ENCODE data around the gene GRIA2. TPM values are rescaled to one million over a fixed set of nuclear protein-coding genes. Genes with fewer than 3 reads are reported as not detected.

Gene GRIA2
- total and polyA plus RNA-seq, 2 experiments from 2014 or later = not detected

DNA sequence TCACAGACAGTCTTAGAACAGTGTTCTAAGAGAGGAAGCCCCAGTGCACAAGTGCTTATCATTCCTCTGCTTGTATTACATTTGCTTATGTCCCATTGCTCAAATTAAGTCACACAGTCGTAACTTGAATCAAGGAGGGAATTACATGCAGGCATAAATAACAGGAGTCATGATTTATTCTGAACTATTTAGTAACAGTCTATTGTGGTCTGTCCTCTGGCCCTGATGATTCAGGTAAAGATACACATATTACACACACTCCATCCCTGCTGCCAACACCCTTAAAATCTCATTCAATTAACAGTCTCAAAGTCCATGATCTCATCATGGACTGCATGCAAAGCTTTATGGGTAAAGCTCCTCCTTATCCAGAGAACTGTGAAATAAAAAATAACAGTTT lies 60.1 kb downstream of the GRIA2 start:
- Histone ChIP-seq H3K9me3 (ENCODE audit: low read depth) (no peaks in the 10 kb centered on the region), H3K4me2 (ENCODE audit: unreplicated experiment) (no peak overlapping the region), H3F3A (ENCODE audit: insufficient read depth) (no peaks in the 10 kb centered on the region), H3K36me3 (ENCODE audit: low read depth) (no peaks in the 10 kb centered on the region), H4K20me1 (ENCODE audit: insufficient read depth) (no peaks in the 10 kb centered on the region), H3K9me2 (ENCODE audit: insufficient read depth) (peaks cover 4% of the 10 kb centered on the region; the same call in 1 of the 2 replicates), H3K27ac (no peak overlapping the region), H3K9ac (no peak overlapping the region), H3K27me3 (replicated peaks; ENCODE audit: insufficient read depth) (no peaks in the 10 kb centered on the region), H3K79me2 (ENCODE audit: insufficient read depth) (no peaks in the 10 kb centered on the region), H2AFZ (no peak overlapping the region), H3K4me3 (no peak overlapping the region), H3K4me1 (ENCODE audit: insufficient read depth) (no peaks in the 10 kb centered on the region)
- 11 to 29% methylated on average over 1 of the region's 1 CpG for WGBS, 2 experiments (ENCODE audit: low coverage in 1 of 2, low lambda C conversion rate in 2 of 2, missing lambda C conversion rate in 2 of 2)
- in situ Hi-C loops (cut with MboI) = no loop called here
- DNase-seq = peak; percentile 6
- no peak for TF ChIP-seq EZH2phosphoT487 (IDR thresholded peaks at IDR 0.05; ENCODE audit: insufficient read depth, low read depth)

DNA sequence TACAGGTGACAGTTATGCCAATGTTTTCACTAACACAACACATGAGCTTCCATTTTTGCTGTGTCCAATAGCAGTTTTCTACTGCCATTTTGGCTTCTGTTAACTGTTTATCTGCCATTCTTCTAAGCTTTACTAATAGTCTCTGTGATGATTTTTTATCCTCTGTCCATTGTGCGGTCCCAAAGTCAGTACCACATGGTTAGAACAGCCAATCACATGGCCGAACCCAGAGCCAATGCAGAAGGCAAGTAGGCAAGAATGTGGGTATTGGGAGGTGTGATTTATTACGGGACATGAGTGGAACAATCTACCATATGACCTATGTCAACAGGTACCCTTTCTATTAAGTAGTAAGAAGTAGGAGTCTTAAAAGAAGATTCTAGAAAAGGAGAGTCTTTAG lies 61.5 kb downstream of the GRIA2 start:
- in situ Hi-C loops (cut with MboI) = no loop called here
- TF ChIP-seq EZH2phosphoT487 (IDR thresholded peaks at IDR 0.05; ENCODE audit: insufficient read depth, low read depth) = no peak
- no peak for TF ChIP-seq EZH2 (IDR thresholded peaks at IDR 0.05; ENCODE audit: insufficient read depth, poor library complexity, severe bottlenecking)
- no peak for DNase-seq

DNA sequence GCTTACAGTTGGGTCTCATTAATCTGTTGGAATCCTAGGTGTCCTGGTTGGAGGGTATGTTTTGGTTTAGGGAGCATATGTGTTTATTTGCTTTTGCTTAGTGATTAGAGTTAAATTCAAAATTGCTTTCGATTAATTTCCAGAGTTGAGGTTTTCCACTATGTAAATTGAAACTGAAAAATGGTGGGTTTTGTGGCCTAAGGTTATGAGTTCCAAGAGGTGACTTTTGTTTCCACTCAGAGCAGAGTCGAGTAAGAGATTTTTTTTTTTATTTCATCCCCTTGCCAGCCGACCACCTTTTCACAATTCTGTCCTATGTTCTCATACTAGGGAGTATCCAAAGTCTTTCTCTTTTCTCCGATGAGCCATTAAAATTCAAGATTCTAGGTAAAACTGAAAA lies 66.9 kb downstream of the GRIA2 start:
- in situ Hi-C loops (cut with MboI) = no loop called here
- H3F3A ChIP-seq (ENCODE audit: insufficient read depth) = no peaks in the 10 kb centered on the region
- H3K27ac ChIP-seq = no peak overlapping the region
- no peaks in the 10 kb centered on the region for H3K79me2 ChIP-seq (ENCODE audit: insufficient read depth)
- H3K9me2 ChIP-seq (ENCODE audit: insufficient read depth) = no peaks in the 10 kb centered on the region
- DNase-seq = no peak
- H3K9me3 ChIP-seq (ENCODE audit: low read depth) = no peaks in the 10 kb centered on the region
- TF ChIP-seq EZH2phosphoT487 (IDR thresholded peaks at IDR 0.05; ENCODE audit: insufficient read depth, low read depth) (no peak), EZH2 (IDR thresholded peaks at IDR 0.05; ENCODE audit: insufficient read depth, poor library complexity, severe bottlenecking) (no peak)
- H3K4me1 ChIP-seq (ENCODE audit: insufficient read depth) = no peaks in the 10 kb centered on the region
- H3K27me3 ChIP-seq (replicated peaks; ENCODE audit: insufficient read depth) = no peaks in the 10 kb centered on the region
- 63 to 67% methylated on average over 4 of the region's 4 CpGs for WGBS, 2 experiments (ENCODE audit: low coverage in 1 of 2, low lambda C conversion rate in 2 of 2, missing lambda C conversion rate in 2 of 2)
- H3K36me3 ChIP-seq (ENCODE audit: low read depth) = no peaks in the 10 kb centered on the region
- no peak overlapping the region for H3K4me3 ChIP-seq
- H3K9ac ChIP-seq = no peak overlapping the region
- no peaks in the 10 kb centered on the region for H4K20me1 ChIP-seq (ENCODE audit: insufficient read depth)
- no peak overlapping the region for H3K4me2 ChIP-seq (ENCODE audit: unreplicated experiment)
- no peak overlapping the region for H2AFZ ChIP-seq

More for the DNA sequence above, 61.5 kb downstream of the GRIA2 start:
- Histone ChIP-seq H3K4me3 (no peak overlapping the region), H3K4me2 (ENCODE audit: unreplicated experiment) (no peak overlapping the region), H3K9me3 (ENCODE audit: low read depth) (no peaks in the 10 kb centered on the region), H3K27me3 (replicated peaks; ENCODE audit: insufficient read depth) (no peaks in the 10 kb centered on the region), H4K20me1 (ENCODE audit: insufficient read depth) (no peaks in the 10 kb centered on the region), H3F3A (ENCODE audit: insufficient read depth) (no peaks in the 10 kb centered on the region), H3K36me3 (ENCODE audit: low read depth) (no peaks in the 10 kb centered on the region), H3K4me1 (ENCODE audit: insufficient read depth) (no peaks in the 10 kb centered on the region), H3K79me2 (ENCODE audit: insufficient read depth) (no peaks in the 10 kb centered on the region), H3K27ac (no peak overlapping the region), H3K9ac (no peak overlapping the region), H3K9me2 (ENCODE audit: insufficient read depth) (peaks cover 4% of the 10 kb centered on the region; the same call in 1 of the 2 replicates), H2AFZ (no peak overlapping the region)
- 34 to 37% methylated on average over 3 of the region's 3 CpGs for WGBS, 2 experiments (ENCODE audit: low coverage in 1 of 2, low lambda C conversion rate in 2 of 2, missing lambda C conversion rate in 2 of 2)

DNA sequence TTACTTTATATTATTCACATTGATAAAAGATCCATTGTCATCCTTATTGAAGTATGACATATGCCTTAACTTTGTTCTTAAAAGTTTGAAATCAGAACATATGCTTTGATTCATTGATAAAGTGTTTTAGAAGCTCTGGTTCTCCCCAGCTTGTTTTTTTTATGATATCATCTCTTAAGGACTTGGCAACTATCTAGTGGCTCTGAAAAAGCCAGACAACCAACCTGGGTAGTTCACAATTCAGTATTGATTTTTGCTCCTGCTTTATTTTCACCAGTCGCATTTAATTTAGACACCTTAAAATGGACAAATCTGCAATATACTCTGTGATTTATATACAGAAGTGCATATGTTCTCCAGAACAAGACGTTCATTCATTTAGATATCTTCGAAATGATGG lies 70.1 kb downstream of the GRIA2 start:
- 0 out of 2 replicates have a peak overlapping the region, but pooled peaks have one; percentile 34 for H3K4me3 ChIP-seq
- H3K27ac ChIP-seq = no peak overlapping the region
- no peaks in the 10 kb centered on the region for H4K20me1 ChIP-seq (ENCODE audit: insufficient read depth)
- no peaks in the 10 kb centered on the region for H3K9me2 ChIP-seq (ENCODE audit: insufficient read depth)
- DNase-seq = peak; percentile 2
- H3K9me3 ChIP-seq (ENCODE audit: low read depth) = no peaks in the 10 kb centered on the region
- WGBS, 2 experiments (ENCODE audit: low coverage in 1 of 2, low lambda C conversion rate in 2 of 2, missing lambda C conversion rate in 2 of 2) = 19 to 23% methylated on average over 3 of the region's 3 CpGs
- H3K36me3 ChIP-seq (ENCODE audit: low read depth) = no peaks in the 10 kb centered on the region
- H2AFZ ChIP-seq = peak overlapping the region; percentile 50
- in situ Hi-C loops (cut with MboI) = no loop called here
- no peak overlapping the region for H3K9ac ChIP-seq
- H3K4me2 ChIP-seq (ENCODE audit: unreplicated experiment) = peak overlapping the region; percentile 69
- H3K79me2 ChIP-seq (ENCODE audit: insufficient read depth) = no peaks in the 10 kb centered on the region
- TF ChIP-seq EZH2phosphoT487 (IDR thresholded peaks at IDR 0.05; ENCODE audit: insufficient read depth, low read depth) (no peak), EZH2 (IDR thresholded peaks at IDR 0.05; ENCODE audit: insufficient read depth, poor library complexity, severe bottlenecking) (no peak)
- H3K4me1 ChIP-seq (ENCODE audit: insufficient read depth) = no peaks in the 10 kb centered on the region
- H3F3A ChIP-seq (ENCODE audit: insufficient read depth) = no peaks in the 10 kb centered on the region
- H3K27me3 ChIP-seq (replicated peaks; ENCODE audit: insufficient read depth) = no peaks in the 10 kb centered on the region

DNA sequence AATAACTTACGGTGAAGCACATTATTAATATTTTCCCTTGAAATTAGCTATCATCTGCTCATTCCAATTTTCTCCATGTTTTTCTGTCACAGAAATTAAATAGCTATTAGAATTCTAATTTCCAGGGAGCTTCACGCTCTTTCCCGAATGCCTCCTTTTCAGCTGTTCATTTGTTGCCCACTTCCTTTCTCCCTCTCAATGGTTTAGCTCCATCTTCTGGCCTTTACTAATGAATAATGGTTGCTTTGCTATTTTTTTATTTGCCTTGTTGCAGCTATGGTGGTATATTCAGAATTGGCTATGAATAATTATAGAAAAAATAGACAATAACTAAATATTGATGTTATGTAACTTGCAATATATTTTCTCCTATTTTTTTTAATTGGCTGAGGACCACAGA lies 70.5 kb downstream of the GRIA2 start:
- Histone ChIP-seq H3F3A (ENCODE audit: insufficient read depth) (no peaks in the 10 kb centered on the region), H3K4me2 (ENCODE audit: unreplicated experiment) (peak overlapping the region; percentile 69), H3K4me3 (0 out of 2 replicates have a peak overlapping the region, but pooled peaks have one; percentile 34), H2AFZ (peak overlapping the region; percentile 50), H3K27me3 (replicated peaks; ENCODE audit: insufficient read depth) (no peaks in the 10 kb centered on the region), H3K36me3 (ENCODE audit: low read depth) (no peaks in the 10 kb centered on the region), H3K4me1 (ENCODE audit: insufficient read depth) (no peaks in the 10 kb centered on the region), H4K20me1 (ENCODE audit: insufficient read depth) (no peaks in the 10 kb centered on the region), H3K27ac (no peak overlapping the region), H3K9ac (no peak overlapping the region), H3K79me2 (ENCODE audit: insufficient read depth) (no peaks in the 10 kb centered on the region), H3K9me2 (ENCODE audit: insufficient read depth) (no peaks in the 10 kb centered on the region), H3K9me3 (ENCODE audit: low read depth) (no peaks in the 10 kb centered on the region)
- TF ChIP-seq EZH2 (IDR thresholded peaks at IDR 0.05; ENCODE audit: insufficient read depth, poor library complexity, severe bottlenecking) (no peak), EZH2phosphoT487 (IDR thresholded peaks at IDR 0.05; ENCODE audit: insufficient read depth, low read depth) (no peak)
- 6 to 9% methylated on average over 3 of the region's 3 CpGs for WGBS, 2 experiments (ENCODE audit: low coverage in 1 of 2, low lambda C conversion rate in 2 of 2, missing lambda C conversion rate in 2 of 2)
- in situ Hi-C loops (cut with MboI) = no loop called here
- peak; percentile 46 for DNase-seq
